Liver (tissue), 9 donors: ENCODE results near the gene ILKAP. TPM values are rescaled to one million over a fixed set of nuclear protein-coding genes. Genes with fewer than 3 reads are reported as not detected.

Source experiments
- DNase-seq: peaks from one replicate; pipeline ENCODE4 v3.0.0-alpha.2; 2017; ENCODE audit warnings: low spot score
- H3K27ac ChIP-seq, 2 donors: one replicate each; pipeline ENCODE4 v1.7.0; 2013; ENCODE audit warnings: inconsistent platforms in 2 of 2, low read length in 2 of 2, control low read depth in 1 of 2, low read depth in 1 of 2, mild to moderate bottlenecking in 1 of 2
- H3K27me3 ChIP-seq, 4 donors: one replicate each; pipeline versions ENCODE4 v1.6.1 to v1.7.0; 2013; ENCODE audit warnings: low read length in 3 of 4, inconsistent platforms in 1 of 4, mild to moderate bottlenecking in 1 of 4, moderate library complexity in 1 of 4; ENCODE audit not compliant: control insufficient read depth in 4 of 4, insufficient read depth in 4 of 4
- H3K36me3 ChIP-seq, 4 donors: one replicate each; pipeline versions ENCODE4 v1.6.1 to v1.7.0; 2013; ENCODE audit warnings: low read length in 3 of 4, mild to moderate bottlenecking in 3 of 4, low read depth in 1 of 4, moderate library complexity in 1 of 4; ENCODE audit not compliant: control insufficient read depth in 4 of 4, insufficient read depth in 3 of 4
- H3K4me1 ChIP-seq, 4 donors: one replicate each; pipeline versions ENCODE4 v1.6.1 to v1.7.0; 2013; ENCODE audit warnings: low read length in 3 of 4, mild to moderate bottlenecking in 3 of 4, moderate library complexity in 1 of 4; ENCODE audit not compliant: control insufficient read depth in 4 of 4, insufficient read depth in 4 of 4
- H3K4me3 ChIP-seq, 3 donors: one replicate each; pipeline versions ENCODE4 v1.6.1 to v1.7.0; 2013; ENCODE audit warnings: low read length in 3 of 3, control low read depth in 1 of 3, low read depth in 1 of 3, mild to moderate bottlenecking in 1 of 3
- H3K9ac ChIP-seq, 2 donors: one replicate each; pipeline ENCODE4 v1.7.0; 2013; ENCODE audit warnings: low read length in 2 of 2, mild to moderate bottlenecking in 2 of 2, moderate library complexity in 2 of 2, control low read depth in 1 of 2, low read depth in 1 of 2
- H3K9me3 ChIP-seq, 4 donors: one replicate each; pipeline versions ENCODE4 v1.6.1 to v1.7.0; 2013; ENCODE audit warnings: low read length in 3 of 4; ENCODE audit not compliant: control insufficient read depth in 4 of 4
- EGR1 ChIP-seq, 2 donors: IDR thresholded peaks; 2 replicates each; pipeline ENCODE4 v1.6.1; 2016 to 2018; ENCODE audit warnings: antibody characterized with exemption in 2 of 2, low read depth in 2 of 2
- FOXA1 ChIP-seq: IDR thresholded peaks from 2 replicates; pipeline ENCODE4 v1.6.1; 2016; ENCODE audit warnings: antibody characterized with exemption
- FOXA2 ChIP-seq: IDR thresholded peaks from 2 replicates; pipeline ENCODE4 v1.6.1; 2016; ENCODE audit warnings: antibody characterized with exemption
- GABPA ChIP-seq, 2 donors: IDR thresholded peaks in 1 of 2; conservative IDR thresholded peaks in 1 of 2; 2 replicates each; pipeline ENCODE4 v1.6.1; 2016; ENCODE audit warnings: antibody characterized with exemption in 2 of 2, mild to moderate bottlenecking in 1 of 2, moderate library complexity in 1 of 2
- HNF4A ChIP-seq, 2 donors: conservative IDR thresholded peaks; 2 replicates each; pipeline ENCODE4 v1.6.1; 2016; ENCODE audit warnings: antibody characterized with exemption in 2 of 2, mild to moderate bottlenecking in 2 of 2
- HNF4G ChIP-seq: IDR thresholded peaks from 2 replicates; pipeline ENCODE4 v1.6.1; 2016; ENCODE audit warnings: antibody characterized with exemption
- JUND ChIP-seq, 2 donors: IDR thresholded peaks; 2 replicates each; pipeline ENCODE4 v1.6.1; 2016; ENCODE audit warnings: antibody characterized with exemption in 2 of 2
- NR2F2 ChIP-seq: IDR thresholded peaks from 2 replicates; pipeline ENCODE4 v1.6.1; 2016; ENCODE audit warnings: antibody characterized with exemption
- RAD21 ChIP-seq, 2 donors: IDR thresholded peaks; 2 replicates each; pipeline ENCODE4 v1.6.1; 2016; ENCODE audit warnings: antibody characterized with exemption in 2 of 2, mild to moderate bottlenecking in 2 of 2
- RXRA ChIP-seq, 2 donors: IDR thresholded peaks; 2 replicates each; pipeline ENCODE4 v1.6.1; 2017 to 2018; ENCODE audit warnings: antibody characterized with exemption in 2 of 2, mild to moderate bottlenecking in 1 of 2
- SP1 ChIP-seq: IDR thresholded peaks from 2 replicates; pipeline ENCODE4 v1.6.1; 2018; ENCODE audit warnings: antibody characterized with exemption, mild to moderate bottlenecking
- TAF1 ChIP-seq: conservative IDR thresholded peaks from 2 replicates; pipeline ENCODE4 v1.6.1; 2016; ENCODE audit warnings: antibody characterized with exemption, mild to moderate bottlenecking
- YY1 ChIP-seq: IDR thresholded peaks from 2 replicates; pipeline ENCODE4 v1.6.1; 2016; ENCODE audit warnings: antibody characterized with exemption, mild to moderate bottlenecking
- WGBS: extraction: QIAGEN DNeasy Blood & Tissue Kit; methylation state at CpG from one replicate; pipeline ENCODE4 v1.1.7; 2013; 5-methylcytosine and 5-hydroxymethylcytosine counted together
- polyA plus RNA-seq, 2 donors: library from polyadenylated mRNA; stranded (reverse) in 1 of 2; unstranded in 1 of 2; fragments of 200-250 nt in 1 of 2; fragments of >200 nt in 1 of 2; fragmentation: Nextera tagmentation in 1 of 2; extraction: Ambion mirVana in 1 of 2; gene quantifications; one replicate each; pipeline versions ENCODE4 v1.2.1 to v1.2.3, GENCODE V29; 2013 to 2015
- total RNA-seq, 2 donors: library from RNA; depleted of rRNA; stranded (reverse); fragments of >200 nt; gene quantifications; one replicate each; pipeline ENCODE4 v1.2.3, GENCODE V29; 2014
- TF ChIP-seq, protein P1 (sequence below): fragments of 150-350 bp; IDR thresholded peaks from 2 replicates; pipeline ENCODE4 v1.5.1; 2017; ENCODE audit warnings: improper control_type of control experiment, low read depth, low read length; ENCODE audit not compliant: missing input control
- TF ChIP-seq, protein P2 (sequence below): IDR thresholded peaks from 2 replicates; pipeline ENCODE4 v1.6.1; 2016; ENCODE audit warnings: antibody characterized with exemption
- TF ChIP-seq, protein P3 (sequence below): IDR thresholded peaks from 2 replicates; pipeline ENCODE4 v1.6.1; 2016; ENCODE audit warnings: antibody characterized with exemption
- TF ChIP-seq, protein P4 (sequence below): IDR thresholded peaks from 2 replicates; pipeline ENCODE4 v1.6.1; 2016; ENCODE audit warnings: antibody characterized with exemption
- TF ChIP-seq, protein P5 (sequence below): IDR thresholded peaks from 2 replicates; pipeline ENCODE4 v1.6.1; 2016; ENCODE audit warnings: antibody characterized with exemption, mild to moderate bottlenecking
- donor health status: healthy.
- donor health status: healthy.
- donor health status: healthy.
- donor health status: healthy.
- donor health status: healthy.

Gene ILKAP
- total and polyA plus RNA-seq, 4 donors: 15.0 to 21.1 (median 20.0) TPM

DNA sequence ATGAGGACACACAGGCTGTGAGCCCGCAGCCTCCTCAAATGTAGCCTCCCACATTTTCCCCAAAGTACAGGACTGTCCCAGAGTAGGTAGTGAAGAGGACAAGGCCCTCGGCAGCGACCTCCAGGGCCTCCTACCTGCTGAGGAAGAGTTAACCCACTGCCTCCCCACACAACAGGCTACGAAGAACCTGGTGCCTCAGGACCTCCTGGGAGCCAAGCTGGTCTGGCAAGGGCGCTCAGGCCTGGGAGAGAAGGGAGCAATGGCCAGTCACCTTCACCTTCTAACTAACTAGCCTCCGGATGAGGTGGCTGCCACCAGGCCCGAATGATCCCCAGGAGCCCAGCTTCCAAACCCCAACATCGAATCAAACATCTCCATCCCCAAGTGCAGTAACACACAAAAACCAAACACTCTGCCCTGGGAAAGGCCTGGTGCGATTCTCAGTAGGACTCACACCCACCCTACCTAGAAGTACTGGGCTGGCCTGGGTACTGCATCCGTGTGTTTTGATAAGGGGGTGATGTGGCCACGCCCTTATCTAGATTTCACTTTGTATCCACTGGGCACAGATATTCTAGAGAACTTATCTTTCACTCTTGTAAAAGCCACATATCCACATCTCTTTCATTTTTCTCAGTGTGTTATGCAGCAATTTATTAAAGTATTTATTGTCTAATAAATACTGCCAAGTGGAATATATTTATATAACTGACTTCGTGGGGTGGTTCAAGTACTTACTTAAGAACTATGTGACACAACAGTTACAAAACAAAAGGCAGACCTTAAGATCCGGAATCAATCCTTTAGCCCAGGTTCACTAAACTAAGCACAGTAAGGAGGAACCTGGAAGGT lies 35.1 kb downstream of the ILKAP start:
- Histone ChIP-seq H3K9me3 (no peaks in the 10 kb centered on the region), H3K4me1 (peaks cover 7 to 19% (median 13%) of the 10 kb centered on the region in 4 donors), H3K4me3 (no peak overlapping the region), H3K9ac (no peak overlapping the region), H3K27me3 (no peaks in the 10 kb centered on the region), H3K36me3 (peaks cover 0 to 27% (median 10%) of the 10 kb centered on the region in 4 donors), H3K27ac (peak overlapping the region; percentile 3 to 87)
- TF ChIP-seq SP1 (no peak), RAD21 (IDR thresholded peaks at IDR 0.05) (no peak), NR2F2 (no peak), FOXA2 (no peak), EGR1 (IDR thresholded peaks at IDR 0.05; ENCODE audit: low read depth in 2 of 2) (no peak), FOXA1 (no peak), GABPA (IDR thresholded peaks at IDR 0.05 in 1 of 2, conservative IDR thresholded peaks at IDR 0.05 in 1 of 2) (no peak), RXRA (IDR thresholded peaks at IDR 0.05) (no peak), HNF4G (no peak), HNF4A (conservative IDR thresholded peaks at IDR 0.05) (no peak), JUND (IDR thresholded peaks at IDR 0.05) (no peak), YY1 (no peak), TAF1 (no peak)
- TF ChIP-seq, protein P1, sequence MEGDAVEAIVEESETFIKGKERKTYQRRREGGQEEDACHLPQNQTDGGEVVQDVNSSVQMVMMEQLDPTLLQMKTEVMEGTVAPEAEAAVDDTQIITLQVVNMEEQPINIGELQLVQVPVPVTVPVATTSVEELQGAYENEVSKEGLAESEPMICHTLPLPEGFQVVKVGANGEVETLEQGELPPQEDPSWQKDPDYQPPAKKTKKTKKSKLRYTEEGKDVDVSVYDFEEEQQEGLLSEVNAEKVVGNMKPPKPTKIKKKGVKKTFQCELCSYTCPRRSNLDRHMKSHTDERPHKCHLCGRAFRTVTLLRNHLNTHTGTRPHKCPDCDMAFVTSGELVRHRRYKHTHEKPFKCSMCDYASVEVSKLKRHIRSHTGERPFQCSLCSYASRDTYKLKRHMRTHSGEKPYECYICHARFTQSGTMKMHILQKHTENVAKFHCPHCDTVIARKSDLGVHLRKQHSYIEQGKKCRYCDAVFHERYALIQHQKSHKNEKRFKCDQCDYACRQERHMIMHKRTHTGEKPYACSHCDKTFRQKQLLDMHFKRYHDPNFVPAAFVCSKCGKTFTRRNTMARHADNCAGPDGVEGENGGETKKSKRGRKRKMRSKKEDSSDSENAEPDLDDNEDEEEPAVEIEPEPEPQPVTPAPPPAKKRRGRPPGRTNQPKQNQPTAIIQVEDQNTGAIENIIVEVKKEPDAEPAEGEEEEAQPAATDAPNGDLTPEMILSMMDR: no peak
- TF ChIP-seq, protein P2, sequence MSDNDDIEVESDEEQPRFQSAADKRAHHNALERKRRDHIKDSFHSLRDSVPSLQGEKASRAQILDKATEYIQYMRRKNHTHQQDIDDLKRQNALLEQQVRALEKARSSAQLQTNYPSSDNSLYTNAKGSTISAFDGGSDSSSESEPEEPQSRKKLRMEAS: no peak
- TF ChIP-seq, protein P3, sequence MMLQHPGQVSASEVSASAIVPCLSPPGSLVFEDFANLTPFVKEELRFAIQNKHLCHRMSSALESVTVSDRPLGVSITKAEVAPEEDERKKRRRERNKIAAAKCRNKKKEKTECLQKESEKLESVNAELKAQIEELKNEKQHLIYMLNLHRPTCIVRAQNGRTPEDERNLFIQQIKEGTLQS: no peak
- TF ChIP-seq, protein P4, sequence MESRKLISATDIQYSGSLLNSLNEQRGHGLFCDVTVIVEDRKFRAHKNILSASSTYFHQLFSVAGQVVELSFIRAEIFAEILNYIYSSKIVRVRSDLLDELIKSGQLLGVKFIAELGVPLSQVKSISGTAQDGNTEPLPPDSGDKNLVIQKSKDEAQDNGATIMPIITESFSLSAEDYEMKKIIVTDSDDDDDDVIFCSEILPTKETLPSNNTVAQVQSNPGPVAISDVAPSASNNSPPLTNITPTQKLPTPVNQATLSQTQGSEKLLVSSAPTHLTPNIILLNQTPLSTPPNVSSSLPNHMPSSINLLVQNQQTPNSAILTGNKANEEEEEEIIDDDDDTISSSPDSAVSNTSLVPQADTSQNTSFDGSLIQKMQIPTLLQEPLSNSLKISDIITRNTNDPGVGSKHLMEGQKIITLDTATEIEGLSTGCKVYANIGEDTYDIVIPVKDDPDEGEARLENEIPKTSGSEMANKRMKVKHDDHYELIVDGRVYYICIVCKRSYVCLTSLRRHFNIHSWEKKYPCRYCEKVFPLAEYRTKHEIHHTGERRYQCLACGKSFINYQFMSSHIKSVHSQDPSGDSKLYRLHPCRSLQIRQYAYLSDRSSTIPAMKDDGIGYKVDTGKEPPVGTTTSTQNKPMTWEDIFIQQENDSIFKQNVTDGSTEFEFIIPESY: no peak
- TF ChIP-seq, protein P5, sequence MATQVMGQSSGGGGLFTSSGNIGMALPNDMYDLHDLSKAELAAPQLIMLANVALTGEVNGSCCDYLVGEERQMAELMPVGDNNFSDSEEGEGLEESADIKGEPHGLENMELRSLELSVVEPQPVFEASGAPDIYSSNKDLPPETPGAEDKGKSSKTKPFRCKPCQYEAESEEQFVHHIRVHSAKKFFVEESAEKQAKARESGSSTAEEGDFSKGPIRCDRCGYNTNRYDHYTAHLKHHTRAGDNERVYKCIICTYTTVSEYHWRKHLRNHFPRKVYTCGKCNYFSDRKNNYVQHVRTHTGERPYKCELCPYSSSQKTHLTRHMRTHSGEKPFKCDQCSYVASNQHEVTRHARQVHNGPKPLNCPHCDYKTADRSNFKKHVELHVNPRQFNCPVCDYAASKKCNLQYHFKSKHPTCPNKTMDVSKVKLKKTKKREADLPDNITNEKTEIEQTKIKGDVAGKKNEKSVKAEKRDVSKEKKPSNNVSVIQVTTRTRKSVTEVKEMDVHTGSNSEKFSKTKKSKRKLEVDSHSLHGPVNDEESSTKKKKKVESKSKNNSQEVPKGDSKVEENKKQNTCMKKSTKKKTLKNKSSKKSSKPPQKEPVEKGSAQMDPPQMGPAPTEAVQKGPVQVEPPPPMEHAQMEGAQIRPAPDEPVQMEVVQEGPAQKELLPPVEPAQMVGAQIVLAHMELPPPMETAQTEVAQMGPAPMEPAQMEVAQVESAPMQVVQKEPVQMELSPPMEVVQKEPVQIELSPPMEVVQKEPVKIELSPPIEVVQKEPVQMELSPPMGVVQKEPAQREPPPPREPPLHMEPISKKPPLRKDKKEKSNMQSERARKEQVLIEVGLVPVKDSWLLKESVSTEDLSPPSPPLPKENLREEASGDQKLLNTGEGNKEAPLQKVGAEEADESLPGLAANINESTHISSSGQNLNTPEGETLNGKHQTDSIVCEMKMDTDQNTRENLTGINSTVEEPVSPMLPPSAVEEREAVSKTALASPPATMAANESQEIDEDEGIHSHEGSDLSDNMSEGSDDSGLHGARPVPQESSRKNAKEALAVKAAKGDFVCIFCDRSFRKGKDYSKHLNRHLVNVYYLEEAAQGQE: no peak
- peak; percentile 63 for DNase-seq
- WGBS: 95% methylated on average over 13 of the region's 13 CpGs
